OCI-LY3 (cell line): ENCODE data around the gene NOL3.

ENCODE experiments used
- CTCF ChIP-seq: fragments of 200-600, 300-600 bp; sonication (generic); IDR thresholded peaks from 2 replicates; pipeline ENCODE4 v1.5.1; 2014; ENCODE audit warnings: antibody characterized with exemption, low read length, low read depth
- EZH2phosphoT487 ChIP-seq: fragments of 200-600 bp; shearing (Covaris generic); IDR thresholded peaks from 2 replicates; pipeline ENCODE4 v1.6.1; 2018; ENCODE audit warnings: antibody characterized with exemption, mixed run types, low read depth

GRCh38 chr16:67194260-67194659 is 23.9 kb downstream of the NOL3 start:
- TF ChIP-seq CTCF (no peak), EZH2phosphoT487 (no peak)
